H9 (cell line): ENCODE results near the gene MRPL14. TPM values are rescaled to one million over a fixed set of nuclear protein-coding genes. Genes with fewer than 3 reads are reported as not detected.

ENCODE experiments used
- DNase-seq: peaks from one replicate; pipeline ENCODE4 v3.0.0-alpha.2; 2017
- H2AFZ ChIP-seq: one replicate; pipeline ENCODE4 v1.6.1; 2013; ENCODE audit warnings: mild to moderate bottlenecking, low read length, control low read depth, moderate library complexity
- H2AK5ac ChIP-seq: 2 replicates; pipeline ENCODE4 v1.6.1; 2013; ENCODE audit warnings: low read length, control low read depth, mixed read lengths; ENCODE audit not compliant: insufficient read length
- H2BK120ac ChIP-seq: one replicate; pipeline ENCODE4 v1.6.1; 2013; ENCODE audit warnings: low read depth, mild to moderate bottlenecking, low read length, control low read depth, inconsistent platforms; ENCODE audit not compliant: poor library complexity, severe bottlenecking
- H2BK12ac ChIP-seq: 2 replicates; pipeline ENCODE4 v1.6.1; 2013; ENCODE audit warnings: low read length, control low read depth, mixed read lengths, low read depth; ENCODE audit not compliant: insufficient read length
- H2BK15ac ChIP-seq: 2 replicates; pipeline ENCODE4 v1.6.1; 2013; ENCODE audit warnings: low read depth, low read length, control low read depth
- H2BK20ac ChIP-seq: one replicate; pipeline ENCODE4 v1.6.1; 2013; ENCODE audit warnings: low read depth, mild to moderate bottlenecking, low read length, control low read depth, inconsistent platforms; ENCODE audit not compliant: poor library complexity, severe bottlenecking
- H2BK5ac ChIP-seq: 2 replicates; pipeline ENCODE4 v1.6.1; 2013; ENCODE audit warnings: low read length, control low read depth, mixed read lengths; ENCODE audit not compliant: insufficient read length
- H3K14ac ChIP-seq: 2 replicates; pipeline ENCODE4 v1.6.1; 2013; ENCODE audit warnings: low read length, control low read depth; ENCODE audit not compliant: insufficient read depth
- H3K18ac ChIP-seq: 2 replicates; pipeline ENCODE4 v1.6.1; 2013; ENCODE audit warnings: low read depth, mild to moderate bottlenecking, mixed read lengths, low read length, control low read depth; ENCODE audit not compliant: insufficient read length
- H3K23ac ChIP-seq: 2 replicates; pipeline ENCODE4 v1.6.1; 2013; ENCODE audit warnings: low read length, control low read depth, mixed read lengths, low read depth; ENCODE audit not compliant: insufficient read length
- H3K23me2 ChIP-seq: 2 replicates; pipeline ENCODE4 v1.6.1; 2013; ENCODE audit warnings: low read depth, mild to moderate bottlenecking, mixed read lengths, low read length, control low read depth; ENCODE audit not compliant: insufficient read length, poor library complexity, severe bottlenecking
- H3K27ac ChIP-seq: 2 replicates; pipeline ENCODE4 v1.5.1; 2013; ENCODE audit warnings: low read length, control low read depth, mixed read lengths, low read depth; ENCODE audit not compliant: insufficient read length
- H3K27me3 ChIP-seq: 2 replicates; pipeline ENCODE4 v1.6.1; 2013; ENCODE audit warnings: low read length, control low read depth, inconsistent platforms; ENCODE audit not compliant: insufficient read depth
- H3K4ac ChIP-seq: 2 replicates; pipeline ENCODE4 v1.6.1; 2013; ENCODE audit warnings: low read depth, mild to moderate bottlenecking, control low read depth, inconsistent platforms, low read length, moderate library complexity
- H3K4me1 ChIP-seq: 2 replicates; pipeline ENCODE4 v1.6.1; 2013; ENCODE audit warnings: low read length, control low read depth, inconsistent platforms; ENCODE audit not compliant: insufficient read depth
- H3K4me2 ChIP-seq: 2 replicates; pipeline ENCODE4 v1.6.1; 2013; ENCODE audit warnings: low read length, control low read depth, mixed read lengths; ENCODE audit not compliant: insufficient read length, insufficient read depth
- H3K56ac ChIP-seq: 2 replicates; pipeline ENCODE4 v1.6.1; 2013; ENCODE audit warnings: low read depth, mild to moderate bottlenecking, mixed read lengths, low read length, control low read depth; ENCODE audit not compliant: insufficient read length
- H3K79me1 ChIP-seq: 2 replicates; pipeline ENCODE4 v1.6.1; 2013; ENCODE audit warnings: low read depth, mild to moderate bottlenecking, moderate library complexity, low read length, control low read depth, inconsistent platforms; ENCODE audit not compliant: insufficient read depth, poor library complexity, severe bottlenecking
- H3K79me2 ChIP-seq: 2 replicates; pipeline ENCODE4 v1.6.1; 2013; ENCODE audit warnings: low read length, control low read depth, inconsistent platforms; ENCODE audit not compliant: insufficient read depth
- H3K9ac ChIP-seq: 2 replicates; pipeline ENCODE4 v1.6.1; 2013; ENCODE audit warnings: low read length, control low read depth, mixed read lengths; ENCODE audit not compliant: insufficient read length; ENCODE audit errors: extremely low read depth
- H3K9me3 ChIP-seq: one replicate; pipeline ENCODE4 v1.6.1; 2013; ENCODE audit warnings: low read depth, low read length, inconsistent platforms; ENCODE audit not compliant: control insufficient read depth
- H3T11ph ChIP-seq: one replicate; pipeline ENCODE4 v1.6.1; 2013; ENCODE audit warnings: mild to moderate bottlenecking, low read length, control low read depth, inconsistent platforms
- H4K20me1 ChIP-seq: one replicate; pipeline ENCODE4 v1.6.1; 2013; ENCODE audit not compliant: control insufficient read depth, insufficient read length, insufficient read depth
- H4K5ac ChIP-seq: 2 replicates; pipeline ENCODE4 v1.6.1; 2013; ENCODE audit warnings: low read depth, mild to moderate bottlenecking, mixed read lengths, low read length, control low read depth; ENCODE audit not compliant: insufficient read length
- H4K8ac ChIP-seq: replicated peaks from 2 replicates; pipeline ENCODE4 v1.6.1; 2013; ENCODE audit warnings: low read length, control low read depth, mixed read lengths, low read depth; ENCODE audit not compliant: insufficient read length
- H4K91ac ChIP-seq: 2 replicates; pipeline ENCODE4 v1.6.1; 2013; ENCODE audit warnings: low read depth, mild to moderate bottlenecking, moderate library complexity, mixed read lengths, low read length, control low read depth; ENCODE audit not compliant: insufficient read length
- H3K27ac Mint-ChIP-seq, 3 experiments: 2 replicates in 2 of 3; 3 replicates in 1 of 3; pipeline ENCODE4 v1.8.0; 2020 to 2021; ENCODE audit warnings: mixed read lengths in 3 of 3, mild to moderate bottlenecking in 1 of 3, moderate library complexity in 1 of 3
- H3K27me3 Mint-ChIP-seq: 2 replicates; pipeline ENCODE4 v1.8.0; 2021; ENCODE audit warnings: low read depth, mild to moderate bottlenecking, moderate library complexity, mixed read lengths
- H3K36me3 Mint-ChIP-seq, 3 experiments: 2 replicates in 2 of 3; 3 replicates in 1 of 3; pipeline ENCODE4 v1.8.0; 2020 to 2021; ENCODE audit warnings: low read depth in 3 of 3, mixed read lengths in 3 of 3; ENCODE audit not compliant: insufficient read depth in 1 of 3
- H3K4me1 Mint-ChIP-seq, 2 experiments: 2 replicates each; pipeline ENCODE4 v1.8.0; 2020; ENCODE audit warnings: mixed read lengths in 2 of 2
- H3K4me3 Mint-ChIP-seq, 2 experiments: 2 replicates in 1 of 2; 3 replicates in 1 of 2; pipeline ENCODE4 v1.8.0; 2020 to 2021; ENCODE audit warnings: mild to moderate bottlenecking in 2 of 2, mixed read lengths in 2 of 2, moderate library complexity in 1 of 2
- H3K9me3 Mint-ChIP-seq, 2 experiments: 2 replicates in 1 of 2; 3 replicates in 1 of 2; pipeline ENCODE4 v1.8.0; 2020; ENCODE audit warnings: mild to moderate bottlenecking in 2 of 2, mixed read lengths in 2 of 2, moderate library complexity in 1 of 2
- WGBS: extraction: QIAGEN DNeasy Blood & Tissue Kit; methylation state at CpG from one replicate; pipeline ENCODE4 v1.1.7; 2013; ENCODE audit warnings: missing lambda C conversion rate, low lambda C conversion rate, mixed read lengths; ENCODE audit not compliant: insufficient read length; ENCODE audit errors: extremely low coverage; 5-methylcytosine and 5-hydroxymethylcytosine counted together
- total RNA-seq: library from RNA; stranded (reverse); gene quantifications from 2 replicates; pipeline ENCODE4 v1.2.1, GENCODE V29; 2021
- TF ChIP-seq, protein P1 (sequence below): fragments of 200-600 bp; sonication (generic); conservative IDR thresholded peaks from 3 replicates; pipeline ENCODE4 v1.8.0; 2021; ENCODE audit warnings: antibody characterized with exemption, mild to moderate bottlenecking

Gene MRPL14
- total RNA-seq, 1 experiment from 2014 or later = 80.1 TPM

DNA sequence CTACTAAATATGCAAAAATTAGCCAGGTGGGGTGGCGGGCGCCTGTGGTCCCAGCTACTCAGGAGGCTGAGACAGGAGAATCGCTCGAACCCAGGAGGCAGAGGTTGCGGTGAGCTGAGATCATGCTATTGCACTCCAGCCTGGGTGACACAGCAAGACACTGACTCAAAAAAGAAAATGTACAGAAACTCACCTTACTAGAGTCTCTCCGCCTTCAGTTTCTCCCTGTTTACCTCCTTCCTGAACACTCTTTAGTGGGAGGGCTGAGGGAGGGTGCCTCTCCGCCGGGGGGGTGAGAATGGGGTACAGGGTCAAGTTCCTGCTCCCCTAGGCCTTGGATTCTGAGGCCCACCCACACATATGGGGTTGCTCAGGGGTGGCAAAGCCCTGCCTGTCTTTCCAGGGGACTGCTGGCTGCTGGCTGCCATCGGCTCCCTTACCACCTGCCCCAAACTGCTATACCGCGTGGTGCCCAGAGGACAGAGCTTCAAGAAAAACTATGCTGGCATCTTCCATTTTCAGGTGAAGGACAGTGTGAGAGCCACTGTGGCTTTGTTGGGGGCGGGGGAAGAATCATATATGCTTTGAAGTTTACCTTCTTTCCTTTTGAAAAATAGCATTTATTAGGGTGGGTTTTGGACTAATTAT lies 44.8 kb upstream of the MRPL14 start:
- Histone ChIP-seq H3K56ac (no peak overlapping the region), H3K79me2 (no peaks in the 10 kb centered on the region), H3K14ac (no peak overlapping the region), H3K4ac (no peak overlapping the region), H2BK12ac (no peak overlapping the region), H4K8ac (no peak overlapping the region), H4K5ac (no peak overlapping the region), H2BK15ac (no peak overlapping the region), H4K91ac (no peak overlapping the region), H3K27ac (no peak overlapping the region), H2BK120ac (no peak overlapping the region), H3K4me1 (peaks cover 2% of the 10 kb centered on the region; the same call in 1 of the 2 replicates), H3K9ac (no peak overlapping the region), H3K23ac (no peak overlapping the region), H2AFZ (no peak overlapping the region), H3K27me3 (no peaks in the 10 kb centered on the region), H2AK5ac (no peak overlapping the region), H2BK5ac (no peak overlapping the region), H3K79me1 (no peaks in the 10 kb centered on the region), H3K18ac (no peak overlapping the region), H3K4me2 (no peak overlapping the region), H3K23me2 (no peaks in the 10 kb centered on the region), H3T11ph (no peak overlapping the region), H4K20me1 (peaks cover 3% of the 10 kb centered on the region), H2BK20ac (no peak overlapping the region), H3K9me3 (no peaks in the 10 kb centered on the region)
- Mint-ChIP-seq H3K27me3 (peaks cover 4% of the 10 kb centered on the region), H3K27ac (no peak overlapping the region), H3K4me3 (no peak overlapping the region), H3K9me3 (no peaks in the 10 kb centered on the region), H3K36me3 (no peaks in the 10 kb centered on the region; a peak in 1 of 7 replicates), H3K4me1 (peaks cover 11 to 20% of the 10 kb centered on the region in 2 experiments)
- WGBS = no CpG with 5 or more reads among the region's 12 CpGs
- no peak for DNase-seq
- TF ChIP-seq, protein P1, sequence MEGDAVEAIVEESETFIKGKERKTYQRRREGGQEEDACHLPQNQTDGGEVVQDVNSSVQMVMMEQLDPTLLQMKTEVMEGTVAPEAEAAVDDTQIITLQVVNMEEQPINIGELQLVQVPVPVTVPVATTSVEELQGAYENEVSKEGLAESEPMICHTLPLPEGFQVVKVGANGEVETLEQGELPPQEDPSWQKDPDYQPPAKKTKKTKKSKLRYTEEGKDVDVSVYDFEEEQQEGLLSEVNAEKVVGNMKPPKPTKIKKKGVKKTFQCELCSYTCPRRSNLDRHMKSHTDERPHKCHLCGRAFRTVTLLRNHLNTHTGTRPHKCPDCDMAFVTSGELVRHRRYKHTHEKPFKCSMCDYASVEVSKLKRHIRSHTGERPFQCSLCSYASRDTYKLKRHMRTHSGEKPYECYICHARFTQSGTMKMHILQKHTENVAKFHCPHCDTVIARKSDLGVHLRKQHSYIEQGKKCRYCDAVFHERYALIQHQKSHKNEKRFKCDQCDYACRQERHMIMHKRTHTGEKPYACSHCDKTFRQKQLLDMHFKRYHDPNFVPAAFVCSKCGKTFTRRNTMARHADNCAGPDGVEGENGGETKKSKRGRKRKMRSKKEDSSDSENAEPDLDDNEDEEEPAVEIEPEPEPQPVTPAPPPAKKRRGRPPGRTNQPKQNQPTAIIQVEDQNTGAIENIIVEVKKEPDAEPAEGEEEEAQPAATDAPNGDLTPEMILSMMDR = no peak
